OCI-LY3 (cell line): Measurements from ENCODE around the gene C4B.

ENCODE experiments used
- EZH2phosphoT487 ChIP-seq: fragments of 200-600 bp; shearing (Covaris generic); IDR thresholded peaks from 2 replicates; pipeline ENCODE4 v1.6.1; 2018; ENCODE audit warnings: antibody characterized with exemption, mixed run types, low read depth
- TF ChIP-seq, protein P1 (sequence below): fragments of 200-600, 300-600 bp; sonication (generic); IDR thresholded peaks from 2 replicates; pipeline ENCODE4 v1.5.1; 2014; ENCODE audit warnings: antibody characterized with exemption, low read length, low read depth

DNA sequence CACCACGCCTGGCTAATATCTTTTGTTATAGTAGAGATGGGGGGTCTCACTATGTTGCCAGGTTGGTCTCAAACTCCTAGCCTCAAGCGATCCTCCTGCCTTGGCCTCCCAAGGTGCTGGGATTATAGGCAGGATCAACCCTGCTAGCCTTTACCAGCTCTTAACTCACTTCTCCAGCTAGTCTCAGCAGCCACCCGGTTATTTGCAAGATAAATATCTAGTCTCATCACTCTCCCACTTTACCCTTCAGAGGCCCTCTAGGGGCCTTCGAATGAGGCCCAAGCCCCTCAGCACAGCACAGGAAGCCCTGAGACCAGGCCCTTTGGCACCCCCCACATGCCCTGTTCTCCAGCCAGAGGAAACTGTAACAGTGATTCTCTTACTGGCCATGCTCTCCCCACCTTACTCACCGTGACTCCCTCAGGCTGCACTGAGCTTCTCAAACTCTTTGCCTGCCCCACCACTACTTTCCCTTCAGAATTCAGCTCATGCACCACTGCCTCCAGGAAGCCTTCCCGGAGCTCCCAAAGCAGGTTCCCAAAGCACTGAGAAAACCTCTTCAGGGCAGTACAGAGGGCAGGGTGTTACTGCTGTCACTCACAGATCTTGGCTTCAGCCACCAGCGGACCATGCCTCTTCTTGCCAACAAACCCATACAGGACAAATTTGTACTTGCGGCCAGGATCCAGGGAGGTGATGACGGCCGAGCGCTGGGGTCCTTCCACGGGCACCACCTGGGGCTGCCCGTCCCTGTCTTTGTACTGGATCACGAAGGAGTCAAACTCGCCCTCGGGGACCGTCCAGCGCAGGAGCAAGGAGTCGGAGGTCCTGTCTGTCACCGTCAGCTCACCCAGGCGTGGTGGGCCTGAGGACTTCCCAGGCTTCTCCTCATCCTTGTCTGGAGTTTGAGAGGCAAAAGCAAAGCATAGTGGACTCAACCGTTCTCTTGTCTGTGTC, 69.5 kb downstream of the C4B start:
- TF ChIP-seq, protein P1, sequence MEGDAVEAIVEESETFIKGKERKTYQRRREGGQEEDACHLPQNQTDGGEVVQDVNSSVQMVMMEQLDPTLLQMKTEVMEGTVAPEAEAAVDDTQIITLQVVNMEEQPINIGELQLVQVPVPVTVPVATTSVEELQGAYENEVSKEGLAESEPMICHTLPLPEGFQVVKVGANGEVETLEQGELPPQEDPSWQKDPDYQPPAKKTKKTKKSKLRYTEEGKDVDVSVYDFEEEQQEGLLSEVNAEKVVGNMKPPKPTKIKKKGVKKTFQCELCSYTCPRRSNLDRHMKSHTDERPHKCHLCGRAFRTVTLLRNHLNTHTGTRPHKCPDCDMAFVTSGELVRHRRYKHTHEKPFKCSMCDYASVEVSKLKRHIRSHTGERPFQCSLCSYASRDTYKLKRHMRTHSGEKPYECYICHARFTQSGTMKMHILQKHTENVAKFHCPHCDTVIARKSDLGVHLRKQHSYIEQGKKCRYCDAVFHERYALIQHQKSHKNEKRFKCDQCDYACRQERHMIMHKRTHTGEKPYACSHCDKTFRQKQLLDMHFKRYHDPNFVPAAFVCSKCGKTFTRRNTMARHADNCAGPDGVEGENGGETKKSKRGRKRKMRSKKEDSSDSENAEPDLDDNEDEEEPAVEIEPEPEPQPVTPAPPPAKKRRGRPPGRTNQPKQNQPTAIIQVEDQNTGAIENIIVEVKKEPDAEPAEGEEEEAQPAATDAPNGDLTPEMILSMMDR, result no peak
- TF ChIP-seq EZH2phosphoT487, result no peak
